ENCODE measurements around the gene MAPK12. TPM values are rescaled to one million over a fixed set of nuclear protein-coding genes. Genes with fewer than 3 reads are reported as not detected.

The MAPK12 gene
- total RNA-seq, 1 donor from 2014 or later, result 46.6 TPM

DNA sequence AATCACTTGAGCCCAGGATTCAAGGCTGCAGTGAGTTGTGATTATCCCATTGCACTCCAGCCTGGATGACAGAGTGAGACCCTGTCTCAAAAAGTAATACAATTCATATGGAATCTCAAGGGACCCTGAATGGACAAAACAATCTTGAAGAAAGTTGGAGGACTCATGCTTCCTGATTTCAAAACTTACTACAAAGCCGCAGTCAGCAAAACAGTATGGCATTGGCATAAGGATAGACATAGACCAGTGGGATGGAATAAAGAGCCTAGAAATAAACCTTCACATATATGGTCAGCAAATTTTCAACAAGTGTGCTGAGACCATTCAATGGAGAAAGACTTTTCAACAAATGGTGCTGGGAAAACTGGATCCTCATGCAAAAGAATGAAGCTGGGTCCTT lies 58.2 kb downstream of the MAPK12 start:
- DNase-seq (ENCODE audit: low spot score), result no peak
- Mint-ChIP-seq H3K36me3 (ENCODE audit: low read depth) (peaks cover 11% of the 10 kb centered on the region), H3K9me3 (ENCODE audit: low read depth) (no peaks in the 10 kb centered on the region), H3K4me1 (ENCODE audit: low read depth) (peaks cover 21% of the 10 kb centered on the region), H3K27ac (ENCODE audit: unreplicated experiment) (no peak overlapping the region), H3K27me3 (ENCODE audit: low read depth) (no peaks in the 10 kb centered on the region), H3K4me3 (ENCODE audit: unreplicated experiment) (no peak overlapping the region)
- TF ChIP-seq, protein P1, sequence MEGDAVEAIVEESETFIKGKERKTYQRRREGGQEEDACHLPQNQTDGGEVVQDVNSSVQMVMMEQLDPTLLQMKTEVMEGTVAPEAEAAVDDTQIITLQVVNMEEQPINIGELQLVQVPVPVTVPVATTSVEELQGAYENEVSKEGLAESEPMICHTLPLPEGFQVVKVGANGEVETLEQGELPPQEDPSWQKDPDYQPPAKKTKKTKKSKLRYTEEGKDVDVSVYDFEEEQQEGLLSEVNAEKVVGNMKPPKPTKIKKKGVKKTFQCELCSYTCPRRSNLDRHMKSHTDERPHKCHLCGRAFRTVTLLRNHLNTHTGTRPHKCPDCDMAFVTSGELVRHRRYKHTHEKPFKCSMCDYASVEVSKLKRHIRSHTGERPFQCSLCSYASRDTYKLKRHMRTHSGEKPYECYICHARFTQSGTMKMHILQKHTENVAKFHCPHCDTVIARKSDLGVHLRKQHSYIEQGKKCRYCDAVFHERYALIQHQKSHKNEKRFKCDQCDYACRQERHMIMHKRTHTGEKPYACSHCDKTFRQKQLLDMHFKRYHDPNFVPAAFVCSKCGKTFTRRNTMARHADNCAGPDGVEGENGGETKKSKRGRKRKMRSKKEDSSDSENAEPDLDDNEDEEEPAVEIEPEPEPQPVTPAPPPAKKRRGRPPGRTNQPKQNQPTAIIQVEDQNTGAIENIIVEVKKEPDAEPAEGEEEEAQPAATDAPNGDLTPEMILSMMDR (IDR thresholded peaks at IDR 0.05), result no peak

Other genes starting within 250 kb of the MAPK12 start
- gene IL17REL, start 248.9 kb downstream of the MAPK12 start, total RNA-seq, result 0.17 to 0.23 TPM in 2 of 3 replicates, not detected in the other
- gene TTLL8, start 203.4 kb downstream of the MAPK12 start, total RNA-seq, result not detected in 3 replicates
- gene MLC1, start 176.3 kb downstream of the MAPK12 start, total RNA-seq, result 0.38 to 0.77 TPM (median 0.50 TPM) in 3 replicates
- gene MOV10L1, start 171.7 kb downstream of the MAPK12 start, total RNA-seq, result 0.51 to 1.1 TPM (median 1.1 TPM) in 3 replicates
- gene PANX2, start 91.0 kb downstream of the MAPK12 start, total RNA-seq, result 3.0 to 6.1 TPM (median 3.3 TPM) in 3 replicates
- 18.5 to 20.5 TPM (median 20.2 TPM) in 3 replicates for gene TRABD, start 75.8 kb downstream of the MAPK12 start, total RNA-seq
- 14.8 to 22.8 TPM (median 17.1 TPM) in 3 replicates for gene SELENOO, start 60.7 kb downstream of the MAPK12 start, total RNA-seq
- 31.2 to 46.3 TPM (median 32.2 TPM) in 3 replicates for gene TUBGCP6, start 16.7 kb downstream of the MAPK12 start, total RNA-seq
- gene HDAC10, start 10.4 kb downstream of the MAPK12 start, total RNA-seq, result 29.1 to 36.8 TPM (median 35.3 TPM) in 3 replicates
- 9.3 to 19.9 TPM (median 17.7 TPM) in 3 replicates for gene MAPK11, start 8.7 kb upstream of the MAPK12 start, total RNA-seq
- gene PLXNB2, start 46.0 kb upstream of the MAPK12 start, total RNA-seq, result 300 to 356 TPM (median 346 TPM) in 3 replicates
- gene DENND6B, start 65.3 kb upstream of the MAPK12 start, total RNA-seq, result 7.7 to 8.8 TPM (median 8.1 TPM) in 3 replicates
- 46.2 to 53.1 TPM (median 47.1 TPM) in 3 replicates for gene PPP6R2, start 81.6 kb upstream of the MAPK12 start, total RNA-seq
- gene SBF1, start 213.4 kb upstream of the MAPK12 start, total RNA-seq, result 103 to 110 TPM (median 104 TPM) in 3 replicates
- 1.5 to 46.5 TPM (median 46.5 TPM) in 3 replicates for gene ADM2, start 219.9 kb upstream of the MAPK12 start, total RNA-seq
- 0.99 to 1.6 TPM in 2 of 3 replicates, not detected in the other for gene MIOX, start 225.2 kb upstream of the MAPK12 start, total RNA-seq
- gene LMF2, start 246.0 kb upstream of the MAPK12 start, total RNA-seq, result 111 to 124 TPM (median 120 TPM) in 3 replicates
- 37.4 to 51.2 TPM (median 38.9 TPM) in 3 replicates for gene NCAPH2, start 246.5 kb upstream of the MAPK12 start, total RNA-seq

Data from chondrocyte (in vitro differentiated cells).